Keratinocyte (primary cell): ENCODE results near the gene ELOVL6.

Experiments
- CTCF ChIP-seq, 3 experiments: IDR thresholded peaks in 1 of 3; conservative IDR thresholded peaks in 1 of 3; optimal IDR thresholded peaks in 1 of 3; 2 replicates in 2 of 3; 3 replicates in 1 of 3; pipeline versions ENCODE3 to v1.5.1; 2011; ENCODE audit warnings: low read length in 3 of 3, mild to moderate bottlenecking in 3 of 3, moderate library complexity in 2 of 3, control low read depth in 1 of 3, inconsistent platforms in 1 of 3; ENCODE audit not compliant: insufficient read depth in 2 of 3; ENCODE audit errors: extremely low read depth in 1 of 3
- EZH2 ChIP-seq: IDR thresholded peaks from one replicate; pipeline ENCODE4 v1.6.1; 2012; ENCODE audit warnings: inconsistent platforms, mild to moderate bottlenecking, low read length, moderate library complexity

- TF ChIP-seq CTCF (optimal IDR thresholded peaks at IDR 0.05 in 1 of 3, IDR thresholded peaks at IDR 0.05 in 1 of 3, conservative IDR thresholded peaks at IDR 0.05 in 1 of 3; ENCODE audit: extremely low read depth in 1 of 3, insufficient read depth in 2 of 3, low read length in 3 of 3) (peak; percentile 27 to 56 (median 45)), EZH2 (no peak)
These were observed 199.4 kb downstream of the ELOVL6 start for GRCh38 chr4:109998867-109999584.
